ENCODE data around the gene SYTL3.
"Not testable (repeated sequence)": the region's sequence is repeated elsewhere in the genome, so short reads cannot be mapped to it uniquely, and the experiment has no call there.

The SYTL3 gene

GRCh38 chr6:158630938-158631616, 18.8 kb upstream of the SYTL3 start:
- peak; percentile 17 for DNase-seq (ENCODE audit: low spot score)
- TF ChIP-seq CTCF (IDR thresholded peaks at IDR 0.05; ENCODE audit: borderline replicate concordance, control extremely low read depth, extremely low read depth, insufficient read depth, missing control alignments), result no peak
- in situ Hi-C loops (cut with MboI; ENCODE audit: low sequenced_read_pairs, unreplicated experiment), result no loop called here

- DNase-seq (ENCODE audit: low spot score), result no peak
Observed at GRCh38 chr6:158631678-158632537, 17.9 kb upstream of the SYTL3 start.

GRCh38 chr6:158632538-158633119, 17.2 kb upstream of the SYTL3 start:
- in situ Hi-C loops (cut with MboI; ENCODE audit: low sequenced_read_pairs, unreplicated experiment), result not testable (repeated sequence)

More at GRCh38 chr6:158631678-158632537, 17.9 kb upstream of the SYTL3 start:
- in situ Hi-C loops (cut with MboI; ENCODE audit: low sequenced_read_pairs, unreplicated experiment), result no loop called here
- no peak for TF ChIP-seq CTCF (IDR thresholded peaks at IDR 0.05; ENCODE audit: borderline replicate concordance, control extremely low read depth, extremely low read depth, insufficient read depth, missing control alignments)

GRCh38 chr6:158633127-158633526, 16.7 kb upstream of the SYTL3 start:
- in situ Hi-C loops (cut with MboI; ENCODE audit: low sequenced_read_pairs, unreplicated experiment), result no loop called here
- DNase-seq (ENCODE audit: low spot score), result no peak
- no peak for TF ChIP-seq CTCF (IDR thresholded peaks at IDR 0.05; ENCODE audit: borderline replicate concordance, control extremely low read depth, extremely low read depth, insufficient read depth, missing control alignments)

More at GRCh38 chr6:158632538-158633119, 17.2 kb upstream of the SYTL3 start:
- not testable (repeated sequence) for DNase-seq (ENCODE audit: low spot score)

GRCh38 chr6:158634695-158635426, 15.0 kb upstream of the SYTL3 start:
- no peak for DNase-seq (ENCODE audit: low spot score)
- in situ Hi-C loops (cut with MboI; ENCODE audit: low sequenced_read_pairs, unreplicated experiment), result no loop called here
- no peak for TF ChIP-seq CTCF (IDR thresholded peaks at IDR 0.05; ENCODE audit: borderline replicate concordance, control extremely low read depth, extremely low read depth, insufficient read depth, missing control alignments)

- TF ChIP-seq CTCF (IDR thresholded peaks at IDR 0.05; ENCODE audit: borderline replicate concordance, control extremely low read depth, extremely low read depth, insufficient read depth, missing control alignments), result no peak
- no peak for DNase-seq (ENCODE audit: low spot score)
- in situ Hi-C loops (cut with MboI; ENCODE audit: low sequenced_read_pairs, unreplicated experiment), result no loop called here
Observed at GRCh38 chr6:158635427-158636073, 14.3 kb upstream of the SYTL3 start.

All from GM13976 (cell line).